ENCODE results near the gene CERS6.

- TF ChIP-seq ARNTL (CRISPR knock-in tag; IDR thresholded peaks at IDR 0.05; ENCODE audit: borderline replicate concordance, low read depth) (no peak), ZNF8 (CRISPR knock-in tag; IDR thresholded peaks at IDR 0.05) (no peak), ZNF70 (CRISPR knock-in tag; IDR thresholded peaks at IDR 0.05) (no peak), CREB5 (CRISPR knock-in tag; IDR thresholded peaks at IDR 0.05; ENCODE audit: low read depth) (no peak), TCF4 (CRISPR knock-in tag; IDR thresholded peaks at IDR 0.05; ENCODE audit: borderline replicate concordance) (no peak), PATZ1 (CRISPR knock-in tag; IDR thresholded peaks at IDR 0.05; ENCODE audit: borderline replicate concordance) (no peak), ZFP30 (CRISPR knock-in tag; IDR thresholded peaks at IDR 0.05) (no peak), OSR1 (CRISPR knock-in tag; IDR thresholded peaks at IDR 0.05) (no peak), SNAI2 (CRISPR knock-in tag; IDR thresholded peaks at IDR 0.05) (no peak), TSHZ2 (CRISPR knock-in tag; IDR thresholded peaks at IDR 0.05) (no peak), RARB (CRISPR knock-in tag; IDR thresholded peaks at IDR 0.05) (no peak)
Observed at GRCh38 chr2:168460571-168460970, 4.5 kb downstream of the CERS6 start.
